Epithelial cell of proximal tubule (primary cell): Measurements from ENCODE around the gene SLC2A10. TPM values are rescaled to one million over a fixed set of nuclear protein-coding genes. Genes with fewer than 3 reads are reported as not detected.

ENCODE experiments used
- DNase-seq: peaks from one replicate; pipeline ENCODE4 v3.0.0-alpha.2; 2011; ENCODE audit warnings: low read depth
- H3K4me3 ChIP-seq: 2 replicates; pipeline ENCODE4 v1.5.1; 2011; ENCODE audit warnings: low read depth, mild to moderate bottlenecking, low read length
- total RNA-seq: library from RNA; depleted of rRNA; stranded (reverse); fragments of >200 nt; gene quantifications from 2 replicates; pipeline ENCODE4 v1.2.3, GENCODE V29; 2015
- TF ChIP-seq, protein P1 (sequence below): conservative IDR thresholded peaks from 2 replicates; pipeline ENCODE4 v1.5.1; 2012; ENCODE audit warnings: low read depth, mild to moderate bottlenecking, low read length

The SLC2A10 gene
- total RNA-seq, 1 donor from 2014 or later = 12.5 TPM

DNA sequence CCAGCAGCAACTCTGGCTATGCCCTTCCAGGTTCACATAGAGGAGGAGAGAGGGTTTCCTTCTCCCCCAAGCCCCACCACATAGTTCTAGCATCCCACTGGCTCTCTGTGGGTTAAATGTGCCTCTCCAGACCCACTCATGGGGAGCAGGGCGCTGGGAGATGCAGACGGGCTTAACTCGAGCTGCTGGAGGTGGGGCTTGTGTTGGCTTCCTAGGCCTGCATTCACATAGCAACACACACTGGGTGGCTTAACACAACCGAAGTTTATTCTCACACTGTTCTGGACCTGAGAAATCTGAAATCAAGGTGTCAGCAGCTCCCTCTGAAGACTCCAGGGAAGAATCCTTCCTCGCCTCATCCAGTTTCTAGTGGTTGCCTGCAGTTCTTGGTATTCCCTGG lies 33.6 kb downstream of the SLC2A10 start:
- no peak for DNase-seq
- H3K4me3 ChIP-seq = no peak overlapping the region
- TF ChIP-seq, protein P1, sequence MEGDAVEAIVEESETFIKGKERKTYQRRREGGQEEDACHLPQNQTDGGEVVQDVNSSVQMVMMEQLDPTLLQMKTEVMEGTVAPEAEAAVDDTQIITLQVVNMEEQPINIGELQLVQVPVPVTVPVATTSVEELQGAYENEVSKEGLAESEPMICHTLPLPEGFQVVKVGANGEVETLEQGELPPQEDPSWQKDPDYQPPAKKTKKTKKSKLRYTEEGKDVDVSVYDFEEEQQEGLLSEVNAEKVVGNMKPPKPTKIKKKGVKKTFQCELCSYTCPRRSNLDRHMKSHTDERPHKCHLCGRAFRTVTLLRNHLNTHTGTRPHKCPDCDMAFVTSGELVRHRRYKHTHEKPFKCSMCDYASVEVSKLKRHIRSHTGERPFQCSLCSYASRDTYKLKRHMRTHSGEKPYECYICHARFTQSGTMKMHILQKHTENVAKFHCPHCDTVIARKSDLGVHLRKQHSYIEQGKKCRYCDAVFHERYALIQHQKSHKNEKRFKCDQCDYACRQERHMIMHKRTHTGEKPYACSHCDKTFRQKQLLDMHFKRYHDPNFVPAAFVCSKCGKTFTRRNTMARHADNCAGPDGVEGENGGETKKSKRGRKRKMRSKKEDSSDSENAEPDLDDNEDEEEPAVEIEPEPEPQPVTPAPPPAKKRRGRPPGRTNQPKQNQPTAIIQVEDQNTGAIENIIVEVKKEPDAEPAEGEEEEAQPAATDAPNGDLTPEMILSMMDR = no peak

DNA sequence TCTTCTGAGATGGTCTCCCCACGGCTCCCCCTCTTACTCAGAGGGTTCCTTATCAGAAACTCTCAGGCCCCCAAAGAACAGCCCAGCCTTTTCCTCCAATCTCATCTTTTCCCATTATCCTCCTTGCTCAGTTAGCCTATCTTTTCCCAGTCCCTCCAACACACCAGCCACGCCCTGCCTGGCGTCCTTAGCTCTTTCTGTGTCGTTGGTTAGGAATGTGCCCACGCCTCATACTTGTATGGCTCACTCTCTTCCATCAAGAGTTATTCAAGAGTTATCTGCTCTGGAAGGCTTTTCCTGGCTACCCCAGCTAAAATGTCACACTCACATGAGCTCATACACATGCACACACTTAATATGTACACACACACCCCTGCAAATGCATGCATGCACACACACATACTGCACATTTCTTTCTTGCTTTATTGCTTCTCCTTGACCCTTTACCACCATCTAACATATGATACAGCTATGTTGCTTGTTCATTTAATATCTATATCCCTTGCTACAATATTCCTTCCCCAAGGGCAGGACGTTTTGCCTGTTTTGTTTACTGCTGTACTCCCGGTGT lies 37.6 kb downstream of the SLC2A10 start:
- no peak for DNase-seq
- TF ChIP-seq, protein P1 = no peak
- H3K4me3 ChIP-seq = no peak overlapping the region

- TF ChIP-seq, protein P1 = no peak
- no peak overlapping the region for H3K4me3 ChIP-seq
- no peak for DNase-seq
Observed at GRCh38 chr20:46749147-46749546, 39.7 kb downstream of the SLC2A10 start.

DNA sequence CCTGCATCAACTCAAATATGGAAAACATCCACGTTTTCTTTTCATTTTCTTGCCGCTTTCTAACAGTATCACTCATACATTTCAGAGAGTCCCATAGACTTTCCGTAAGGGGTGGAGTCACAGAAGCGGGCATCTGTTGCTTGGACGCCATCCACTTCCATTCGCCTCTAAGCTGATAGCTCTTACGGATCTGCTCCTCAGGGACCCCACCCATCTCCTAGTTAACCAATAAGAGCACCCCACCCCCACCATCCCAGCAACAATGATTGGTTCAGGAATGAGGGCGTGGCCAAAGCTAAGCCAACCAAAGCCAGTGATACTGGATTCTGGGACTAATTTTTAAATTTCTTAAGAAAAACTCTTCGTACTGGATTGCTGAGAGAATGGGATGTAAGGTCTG lies 42.4 kb downstream of the SLC2A10 start:
- H3K4me3 ChIP-seq = no peak overlapping the region
- no peak for DNase-seq
- TF ChIP-seq, protein P1 = no peak

GRCh38 chr20:46752728-46753127 lies 43.3 kb downstream of the SLC2A10 start:
- no peak overlapping the region for H3K4me3 ChIP-seq
- TF ChIP-seq, protein P1 = peak; percentile 72
- no peak for DNase-seq

DNA sequence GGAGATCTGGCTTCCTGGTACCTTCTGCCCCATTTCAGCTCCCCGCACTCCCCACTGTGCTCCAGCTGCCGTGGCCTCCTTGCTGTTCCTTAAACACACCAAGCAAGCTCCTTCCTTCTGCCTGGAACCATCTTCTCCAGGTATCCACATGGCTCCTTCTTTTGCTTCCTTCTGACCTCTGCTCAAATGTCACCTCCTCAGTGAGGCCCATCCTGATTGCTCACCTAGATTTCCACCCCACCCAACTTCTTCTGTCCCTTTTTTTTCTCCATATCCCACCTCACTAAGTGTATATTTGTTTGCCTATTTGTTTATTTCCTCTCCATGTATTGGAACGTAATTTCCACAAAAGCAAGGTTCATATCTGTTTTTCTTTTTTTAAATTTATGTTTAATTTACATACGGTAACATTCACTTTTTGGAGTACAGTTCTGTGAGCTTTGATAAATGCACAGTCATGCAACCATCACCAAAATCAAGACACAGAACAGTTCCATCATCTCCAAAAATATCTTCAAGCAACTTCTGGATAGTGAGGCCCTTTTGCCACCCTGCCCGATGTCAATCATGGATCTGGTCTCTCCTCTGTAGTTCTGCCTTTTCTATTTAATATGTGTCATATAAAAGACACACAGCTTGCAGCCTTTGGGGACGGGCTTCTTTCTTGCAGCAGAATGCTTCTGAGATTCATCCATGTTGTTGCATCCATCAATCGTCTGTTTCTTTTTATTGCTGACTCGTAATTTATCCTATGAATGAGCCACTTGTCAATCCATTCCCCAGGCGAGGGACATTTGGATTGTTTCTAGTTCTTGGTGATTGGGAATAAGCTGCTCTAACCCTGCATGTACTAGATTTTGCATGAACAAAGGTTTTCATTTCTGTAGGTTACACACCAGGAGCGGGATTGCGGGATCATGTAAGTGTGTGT lies 46.3 kb downstream of the SLC2A10 start:
- H3K4me3 ChIP-seq = no peak overlapping the region
- DNase-seq = no peak
- TF ChIP-seq, protein P1 = no peak
